PC-3 (cell line): Measurements from ENCODE around the gene VTI1A.

Experiments
- CTCF ChIP-seq: fragments of 300-600 bp; sonication (generic); conservative IDR thresholded peaks from 2 replicates; pipeline ENCODE4 v1.5.1; 2017; ENCODE audit warnings: antibody characterized with exemption, low read depth, mild to moderate bottlenecking, low read length
- EZH2 ChIP-seq: fragments of 300-600 bp; sonication (generic); IDR thresholded peaks from one replicate; pipeline ENCODE4 v1.6.1; 2017; ENCODE audit warnings: antibody characterized with exemption, mild to moderate bottlenecking, low read length; ENCODE audit not compliant: unreplicated experiment

- TF ChIP-seq EZH2 (no peak), CTCF (no peak)
Measured at GRCh38 chr10:112851181-112851580, 404.2 kb downstream of the VTI1A start.
